ENCODE measurements around the gene MAP3K9. TPM values are rescaled to one million over a fixed set of nuclear protein-coding genes. Genes with fewer than 3 reads are reported as not detected.

Gene MAP3K9
- total RNA-seq, 4 donors from 2014 or later, result 18.3 to 23.9 (median 20.7) TPM

GRCh38 chr14:70724944-70725343, 84.4 kb downstream of the MAP3K9 start:
- WGBS, 2 donors, result 76 to 88% methylated on average over 6 of the region's 6 CpGs
- H3K4me3 ChIP-seq (ENCODE audit: low read depth, poor library complexity, severe bottlenecking), result no peak overlapping the region
- TF ChIP-seq POLR2A (IDR thresholded peaks at IDR 0.05) (no peak), CTCF (IDR thresholded peaks at IDR 0.05) (no peak)
- intact Hi-C loops (cut with DNase I; ENCODE audit: low total_unique reads), result no loop called here
- DNase-seq (ENCODE audit: low spot score in 2 of 2), result no peak

- no peak for DNase-seq (ENCODE audit: low spot score in 2 of 2)
- 33 to 43% methylated on average over 3 of the region's 3 CpGs for WGBS, 2 donors
- H3K4me3 ChIP-seq (ENCODE audit: low read depth, poor library complexity, severe bottlenecking), result no peak overlapping the region
- TF ChIP-seq CTCF (IDR thresholded peaks at IDR 0.05) (no peak), POLR2A (IDR thresholded peaks at IDR 0.05) (no peak)
- intact Hi-C loops (cut with DNase I; ENCODE audit: low total_unique reads), result no loop called here
These were observed 85.2 kb downstream of the MAP3K9 start for GRCh38 chr14:70724110-70724509.

- no peak overlapping the region for H3K4me3 ChIP-seq (ENCODE audit: low read depth, poor library complexity, severe bottlenecking)
- intact Hi-C loops (cut with DNase I; ENCODE audit: low total_unique reads), result no loop called here
- no peak for TF ChIP-seq POLR2A (IDR thresholded peaks at IDR 0.05)
- TF ChIP-seq CTCF (IDR thresholded peaks at IDR 0.05), result no peak
- WGBS, 2 donors, result 84 to 86% methylated on average over 5 of the region's 5 CpGs
- no peak for DNase-seq (ENCODE audit: low spot score in 2 of 2)
These were observed 86.0 kb downstream of the MAP3K9 start for GRCh38 chr14:70723276-70723675.

- TF ChIP-seq CTCF (IDR thresholded peaks at IDR 0.05) (no peak), POLR2A (IDR thresholded peaks at IDR 0.05) (no peak)
These were observed 86.9 kb downstream of the MAP3K9 start for GRCh38 chr14:70722418-70722817.

GRCh38 chr14:70721542-70721941, 87.8 kb downstream of the MAP3K9 start:
- TF ChIP-seq CTCF (IDR thresholded peaks at IDR 0.05) (no peak), POLR2A (IDR thresholded peaks at IDR 0.05) (no peak)
- no peak overlapping the region for H3K4me3 ChIP-seq (ENCODE audit: low read depth, poor library complexity, severe bottlenecking)
- intact Hi-C loops (cut with DNase I; ENCODE audit: low total_unique reads), result no loop called here
- WGBS, 2 donors, result 73 to 86% methylated on average over 2 of the region's 2 CpGs
- no peak for DNase-seq (ENCODE audit: low spot score in 2 of 2)

More at GRCh38 chr14:70722418-70722817, 86.9 kb downstream of the MAP3K9 start:
- H3K4me3 ChIP-seq (ENCODE audit: low read depth, poor library complexity, severe bottlenecking), result no peak overlapping the region
- DNase-seq (ENCODE audit: low spot score in 2 of 2), result no peak
- WGBS, 2 donors, result 77 to 87% methylated on average over 3 of the region's 3 CpGs
- intact Hi-C loops (cut with DNase I; ENCODE audit: low total_unique reads), result no loop called here

GRCh38 chr14:70718383-70719118, 90.8 kb downstream of the MAP3K9 start:
- no peak overlapping the region for H3K4me3 ChIP-seq (ENCODE audit: low read depth, poor library complexity, severe bottlenecking)
- DNase-seq (ENCODE audit: low spot score in 2 of 2), result no peak
- intact Hi-C loops (cut with DNase I; ENCODE audit: low total_unique reads), result loop anchor here (10.0 kb wide), 1 partner anchor 54 kb away; no protein-coding TSS in a partner anchor
- TF ChIP-seq CTCF (IDR thresholded peaks at IDR 0.05) (no peak), POLR2A (IDR thresholded peaks at IDR 0.05) (no peak)
- WGBS, 2 donors, result 54 to 61% methylated on average over 8 of the region's 8 CpGs

Measured in lower leg skin (tissue), 4 donors.